Measurements from ENCODE around the gene DUS1L.

DNA sequence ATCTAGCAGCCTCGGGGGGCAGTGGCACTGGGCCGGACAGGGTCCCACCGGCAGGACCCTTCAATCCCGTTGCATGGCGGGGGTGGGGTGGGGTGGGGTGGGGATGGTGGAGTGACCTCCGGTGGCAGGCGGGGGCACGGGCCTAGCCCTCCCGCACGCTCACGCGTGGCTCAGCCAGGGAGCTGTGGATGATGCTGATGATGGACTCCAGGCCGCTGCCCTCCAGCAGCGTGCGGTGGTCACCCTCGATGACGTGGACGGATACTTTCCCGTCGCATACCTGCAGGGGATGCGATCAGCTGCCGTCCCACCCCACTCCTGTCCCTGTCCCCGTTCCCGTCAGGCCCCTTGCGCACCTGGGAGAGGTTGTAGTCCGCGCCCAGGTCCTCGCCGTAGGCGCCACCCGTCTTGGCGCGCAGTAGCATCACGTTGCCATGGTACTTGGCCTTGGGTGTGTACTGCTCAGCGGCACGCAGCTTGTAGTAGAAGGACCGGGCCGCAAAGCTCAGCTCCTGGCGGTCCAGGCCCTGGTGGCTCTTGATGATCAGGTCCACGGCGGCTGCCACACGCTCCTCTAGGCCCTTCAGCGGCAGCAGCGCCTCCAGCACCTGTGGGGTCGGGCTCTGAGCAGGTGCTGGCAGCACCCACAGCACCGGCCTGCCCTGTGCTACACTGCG, 13.5 kb upstream of the DUS1L start:
- TF ChIP-seq, protein P1, sequence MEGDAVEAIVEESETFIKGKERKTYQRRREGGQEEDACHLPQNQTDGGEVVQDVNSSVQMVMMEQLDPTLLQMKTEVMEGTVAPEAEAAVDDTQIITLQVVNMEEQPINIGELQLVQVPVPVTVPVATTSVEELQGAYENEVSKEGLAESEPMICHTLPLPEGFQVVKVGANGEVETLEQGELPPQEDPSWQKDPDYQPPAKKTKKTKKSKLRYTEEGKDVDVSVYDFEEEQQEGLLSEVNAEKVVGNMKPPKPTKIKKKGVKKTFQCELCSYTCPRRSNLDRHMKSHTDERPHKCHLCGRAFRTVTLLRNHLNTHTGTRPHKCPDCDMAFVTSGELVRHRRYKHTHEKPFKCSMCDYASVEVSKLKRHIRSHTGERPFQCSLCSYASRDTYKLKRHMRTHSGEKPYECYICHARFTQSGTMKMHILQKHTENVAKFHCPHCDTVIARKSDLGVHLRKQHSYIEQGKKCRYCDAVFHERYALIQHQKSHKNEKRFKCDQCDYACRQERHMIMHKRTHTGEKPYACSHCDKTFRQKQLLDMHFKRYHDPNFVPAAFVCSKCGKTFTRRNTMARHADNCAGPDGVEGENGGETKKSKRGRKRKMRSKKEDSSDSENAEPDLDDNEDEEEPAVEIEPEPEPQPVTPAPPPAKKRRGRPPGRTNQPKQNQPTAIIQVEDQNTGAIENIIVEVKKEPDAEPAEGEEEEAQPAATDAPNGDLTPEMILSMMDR (IDR thresholded peaks at IDR 0.05 in 2 of 3, conservative IDR thresholded peaks at IDR 0.05 in 1 of 3; ENCODE audit: borderline replicate concordance in 1 of 3, insufficient read depth in 1 of 3, low read depth in 2 of 3, low read length in 2 of 3), result no peak
- TF ChIP-seq, protein P2, sequence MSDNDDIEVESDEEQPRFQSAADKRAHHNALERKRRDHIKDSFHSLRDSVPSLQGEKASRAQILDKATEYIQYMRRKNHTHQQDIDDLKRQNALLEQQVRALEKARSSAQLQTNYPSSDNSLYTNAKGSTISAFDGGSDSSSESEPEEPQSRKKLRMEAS (IDR thresholded peaks at IDR 0.05), result no peak
- TF ChIP-seq ZFX (IDR thresholded peaks at IDR 0.05) (no peak), EZH2 (IDR thresholded peaks at IDR 0.05) (no peak), POLR2AphosphoS5 (IDR thresholded peaks at IDR 0.05; ENCODE audit: low read depth, low read length) (no peak), POLR2A (IDR thresholded peaks at IDR 0.05; ENCODE audit: borderline replicate concordance, extremely low read depth, insufficient read depth, insufficient read length) (no peak), YY1 (IDR thresholded peaks at IDR 0.05; ENCODE audit: extremely low read depth, insufficient replicate concordance, low read depth, low read length) (no peak), ELF1 (IDR thresholded peaks at IDR 0.05; ENCODE audit: borderline replicate concordance, low read depth) (no peak)
